ENCODE results near the gene LYSET.
"Not testable (repeated sequence)": the region's sequence is repeated elsewhere in the genome, so short reads cannot be mapped to it uniquely, and the experiment has no call there.

Gene LYSET

GRCh38 chr14:93184391-93185348, at the start of gene LYSET, which contains the start of gene MOAP1:
TSS of gene LYSET (plus strand) at chr14:93185317. CDS start at chr14:93185406, 89 bp downstream.
TSS of gene MOAP1 (minus strand) at chr14:93184897. CDS start at chr14:93184242, 655 bp downstream.
- no peak for FAIRE-seq
- peak; percentile 85 for DNase-seq (ENCODE audit: low spot score)

GRCh38 chr14:93135399-93135798, 49.7 kb upstream of the LYSET start:
- no peak for FAIRE-seq
- DNase-seq (ENCODE audit: low spot score), result no peak

- no peak for DNase-seq (ENCODE audit: low spot score)
- FAIRE-seq, result no peak
These were observed 49.1 kb upstream of the LYSET start for GRCh38 chr14:93136009-93136408.

- DNase-seq (ENCODE audit: low spot score); FAIRE-seq: not testable (repeated sequence)
These were observed 48.6 kb upstream of the LYSET start for GRCh38 chr14:93136508-93136907.

GRCh38 chr14:93137864-93138263, 47.3 kb upstream of the LYSET start:
- FAIRE-seq, result no peak
- DNase-seq (ENCODE audit: low spot score), result no peak

- DNase-seq (ENCODE audit: low spot score) (no peak), FAIRE-seq (no peak)
These were observed 42.1 kb upstream of the LYSET start for GRCh38 chr14:93142854-93143652.

GRCh38 chr14:93146119-93146518, 39.0 kb upstream of the LYSET start:
- no peak for DNase-seq (ENCODE audit: low spot score)
- no peak for FAIRE-seq

GRCh38 chr14:93148979-93149378, 36.1 kb upstream of the LYSET start:
- DNase-seq (ENCODE audit: low spot score), result no peak
- no peak for FAIRE-seq

- DNase-seq (ENCODE audit: low spot score) (no peak), FAIRE-seq (no peak)
These were observed 34.6 kb upstream of the LYSET start for GRCh38 chr14:93150227-93151208.

- no peak for FAIRE-seq
These were observed 32.0 kb upstream of the LYSET start for GRCh38 chr14:93153121-93153520.

GRCh38 chr14:93155667-93156066, 29.4 kb upstream of the LYSET start:
- DNase-seq (ENCODE audit: low spot score), result no peak
- no peak for FAIRE-seq

More at GRCh38 chr14:93153121-93153520, 32.0 kb upstream of the LYSET start:
- no peak for DNase-seq (ENCODE audit: low spot score)

GRCh38 chr14:93156693-93157369, 28.3 kb upstream of the LYSET start:
- FAIRE-seq, result no peak

GRCh38 chr14:93158349-93158748, 26.8 kb upstream of the LYSET start:
- FAIRE-seq; DNase-seq (ENCODE audit: low spot score): not testable (repeated sequence)

More at GRCh38 chr14:93156693-93157369, 28.3 kb upstream of the LYSET start:
- no peak for DNase-seq (ENCODE audit: low spot score)

- not testable (repeated sequence) for FAIRE-seq; DNase-seq (ENCODE audit: low spot score)
These were observed 25.3 kb upstream of the LYSET start for GRCh38 chr14:93159625-93160352.

- DNase-seq (ENCODE audit: low spot score) (peak; percentile 45), FAIRE-seq (no peak)
These were observed 24.7 kb upstream of the LYSET start for GRCh38 chr14:93160353-93160801.

- DNase-seq (ENCODE audit: low spot score) (no peak), FAIRE-seq (no peak)
These were observed 23.6 kb upstream of the LYSET start for GRCh38 chr14:93161411-93161940.

GRCh38 chr14:93163564-93163963, 21.6 kb upstream of the LYSET start:
- FAIRE-seq, result no peak
- DNase-seq (ENCODE audit: low spot score), result no peak

GRCh38 chr14:93165271-93166265, 19.5 kb upstream of the LYSET start:
- not testable (repeated sequence) for FAIRE-seq; DNase-seq (ENCODE audit: low spot score)
